H1 (cell line): ENCODE results near the gene NDRG2. TPM values are rescaled to one million over a fixed set of nuclear protein-coding genes. Genes with fewer than 3 reads are reported as not detected.

Experiments
- ASH2L ChIP-seq: fragments of 200-600, 300-600 bp; sonication (generic); IDR thresholded peaks from one replicate; pipeline ENCODE4 v1.7.1; 2017; ENCODE audit warnings: low read length
- GABPA ChIP-seq: IDR thresholded peaks from 2 replicates; pipeline ENCODE4 v1.6.1; 2011; ENCODE audit warnings: mild to moderate bottlenecking, low read length, moderate library complexity, borderline replicate concordance; ENCODE audit not compliant: insufficient read depth
- JUN ChIP-seq: IDR thresholded peaks from 2 replicates; pipeline ENCODE4 v1.6.1; 2011; ENCODE audit warnings: low read depth, mild to moderate bottlenecking, improper control_type of control experiment, low read length
- SAP30 ChIP-seq: fragments of 300-600 bp; sonication (generic); IDR thresholded peaks from 2 replicates; pipeline ENCODE4 v1.7.1; 2012; ENCODE audit warnings: low read length, moderate library complexity, mild to moderate bottlenecking, inconsistent platforms; ENCODE audit not compliant: insufficient read depth, insufficient replicate concordance
- SIRT6 ChIP-seq: IDR thresholded peaks from one replicate; pipeline ENCODE4 v1.7.1; 2012; ENCODE audit warnings: low read length, inconsistent platforms
- YY1 ChIP-seq: IDR thresholded peaks from 2 replicates; pipeline ENCODE4 v1.6.1; 2011; ENCODE audit warnings: low read depth, mild to moderate bottlenecking, low read length
- ZNF274 ChIP-seq: IDR thresholded peaks from 2 replicates; pipeline ENCODE4 v1.7.0; 2012; ENCODE audit warnings: low read length, borderline replicate concordance; ENCODE audit errors: extremely low read depth
- polyA plus RNA-seq, 7 experiments: library from polyadenylated mRNA; depleted of rRNA in 3 of 7; stranded (reverse) in 5 of 7; unstranded in 2 of 7; fragments of >200 nt in 5 of 7; fragments of 200-250 nt in 2 of 7; gene quantifications; 1 replicate in 5 of 7; 2 replicates in 1 of 7; 4 replicates in 1 of 7; pipeline versions ENCODE4 v1.2.1 to v1.2.3, GENCODE V29; 2011 to 2013; ENCODE audit warnings: missing spikeins in 2 of 7, mixed read lengths in 2 of 7
- total RNA-seq: library from RNA; stranded (reverse); fragmentation: NEBNext Ultra II Directional; extraction: Animal tissue kit (Norgen Biotek cat#: 25700); gene quantifications from 2 replicates; pipeline ENCODE4 v1.2.1, GENCODE V29; 2021
- TF ChIP-seq, protein P1 (sequence below): IDR thresholded peaks from 2 replicates; pipeline ENCODE4 v1.6.1; 2012; ENCODE audit warnings: low read length, inconsistent platforms

NDRG2 gene
- total and polyA plus RNA-seq, 2 of the 8 experiments (the other 6 are each of a cell fraction or from before 2014, with no cell fraction given), result 29.9 to 48.6 TPM

DNA sequence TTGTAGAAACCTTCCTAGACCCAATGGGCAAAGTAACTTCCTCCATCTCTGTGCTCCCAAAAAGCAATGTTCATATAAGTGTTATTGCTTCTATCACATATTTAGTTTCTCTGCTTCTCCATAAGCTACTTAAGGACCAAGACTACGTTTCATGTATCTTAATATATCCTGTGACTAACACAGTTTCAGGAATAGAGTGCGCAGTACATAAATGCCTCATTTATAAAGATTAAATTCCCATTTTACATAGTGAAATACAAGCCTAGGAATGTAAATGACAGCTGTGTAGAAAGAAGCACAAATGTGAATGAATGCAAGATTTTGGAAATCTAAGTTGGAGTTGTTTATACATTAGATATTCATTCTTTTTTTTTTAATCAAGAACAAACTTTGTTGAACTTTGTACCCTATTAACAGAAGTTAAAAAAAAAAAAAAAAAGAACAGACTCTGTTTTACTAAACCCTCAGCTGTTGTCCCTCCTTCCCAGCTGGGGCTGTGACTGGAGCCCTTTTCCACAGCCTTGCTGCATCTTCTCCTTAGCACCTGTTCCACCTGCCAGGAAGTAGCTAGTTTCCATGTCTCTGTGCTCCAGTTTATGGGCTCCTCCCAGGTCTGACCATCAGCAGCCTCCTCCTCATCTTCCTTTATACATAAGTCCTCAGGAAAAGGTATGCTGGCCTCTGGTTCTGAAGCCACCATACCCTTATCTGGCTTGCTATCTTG is 42.1 kb downstream of the NDRG2 start (continued):
- TF ChIP-seq, protein P1, sequence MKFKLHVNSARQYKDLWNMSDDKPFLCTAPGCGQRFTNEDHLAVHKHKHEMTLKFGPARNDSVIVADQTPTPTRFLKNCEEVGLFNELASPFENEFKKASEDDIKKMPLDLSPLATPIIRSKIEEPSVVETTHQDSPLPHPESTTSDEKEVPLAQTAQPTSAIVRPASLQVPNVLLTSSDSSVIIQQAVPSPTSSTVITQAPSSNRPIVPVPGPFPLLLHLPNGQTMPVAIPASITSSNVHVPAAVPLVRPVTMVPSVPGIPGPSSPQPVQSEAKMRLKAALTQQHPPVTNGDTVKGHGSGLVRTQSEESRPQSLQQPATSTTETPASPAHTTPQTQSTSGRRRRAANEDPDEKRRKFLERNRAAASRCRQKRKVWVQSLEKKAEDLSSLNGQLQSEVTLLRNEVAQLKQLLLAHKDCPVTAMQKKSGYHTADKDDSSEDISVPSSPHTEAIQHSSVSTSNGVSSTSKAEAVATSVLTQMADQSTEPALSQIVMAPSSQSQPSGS, result no peak
- TF ChIP-seq YY1, result no peak
- TF ChIP-seq SIRT6, result no peak
- no peak for TF ChIP-seq SAP30
- no peak for TF ChIP-seq ASH2L
- TF ChIP-seq ZNF274, result no peak
- TF ChIP-seq GABPA, result no peak
- no peak for TF ChIP-seq JUN
